C4-2B (cell line): Measurements from ENCODE around the gene PCSK5.

Experiments
- CTCF ChIP-seq: fragments of 450-650 bp; conservative IDR thresholded peaks from 2 replicates; pipeline ENCODE4 v1.5.1; 2017; ENCODE audit warnings: mild to moderate bottlenecking
- ZFX ChIP-seq: fragments of 450-650 bp; IDR thresholded peaks from 2 replicates; pipeline ENCODE4 v1.6.1; 2017

- TF ChIP-seq CTCF (no peak), ZFX (no peak)
Measured at GRCh38 chr9:76036762-76037161, 146.3 kb downstream of the PCSK5 start.
